ENCODE measurements around the gene OSBPL5. TPM values are rescaled to one million over a fixed set of nuclear protein-coding genes. Genes with fewer than 3 reads are reported as not detected.

Gene OSBPL5
- polyA plus RNA-seq, 3 donors = 19.9 to 25.6 (median 25.1) TPM

DNA sequence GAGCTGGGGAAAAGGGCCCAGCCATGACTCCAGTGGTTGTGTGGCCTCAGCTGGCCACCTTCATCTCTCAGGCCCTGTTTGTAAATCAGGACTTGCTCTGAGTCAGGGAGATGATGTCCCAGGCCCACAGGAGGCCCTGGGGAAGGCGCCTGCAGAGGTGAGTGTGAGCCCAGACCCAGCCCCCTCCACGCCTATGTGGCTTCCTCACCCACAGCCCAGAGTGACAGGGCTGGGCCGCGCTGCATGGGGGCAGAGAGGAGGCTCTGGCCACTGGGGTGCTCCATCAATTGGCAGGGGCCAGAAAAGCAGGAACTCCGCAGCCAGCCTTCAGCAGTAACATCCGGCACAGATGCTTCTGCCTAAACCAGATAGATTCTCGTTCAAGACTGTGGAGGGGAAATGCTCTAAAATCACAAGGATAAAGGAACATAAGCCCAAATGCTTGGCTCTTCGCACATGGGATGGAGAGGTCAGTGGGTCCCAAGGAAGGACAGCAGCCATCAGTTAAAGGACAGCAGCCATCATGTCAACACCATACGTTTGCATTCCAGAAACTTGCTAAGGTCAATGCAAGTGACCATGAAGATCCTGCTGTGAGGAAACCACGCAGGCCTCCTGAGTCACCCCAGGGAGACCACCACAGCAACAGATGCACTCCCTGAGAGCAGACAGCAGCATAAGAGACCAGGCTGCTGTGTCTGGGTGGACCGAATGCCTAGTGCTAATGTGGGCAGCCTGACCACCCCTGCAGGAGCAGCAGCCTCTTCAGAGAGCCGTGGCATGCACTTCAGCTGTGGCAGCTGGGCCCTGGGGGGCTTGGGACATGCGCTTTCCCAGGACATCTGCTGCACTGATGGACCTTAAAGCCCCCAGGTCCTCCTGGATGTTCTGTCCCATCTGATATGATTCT lies 28.3 kb downstream of the OSBPL5 start:
- DNase-seq = no peak

DNA sequence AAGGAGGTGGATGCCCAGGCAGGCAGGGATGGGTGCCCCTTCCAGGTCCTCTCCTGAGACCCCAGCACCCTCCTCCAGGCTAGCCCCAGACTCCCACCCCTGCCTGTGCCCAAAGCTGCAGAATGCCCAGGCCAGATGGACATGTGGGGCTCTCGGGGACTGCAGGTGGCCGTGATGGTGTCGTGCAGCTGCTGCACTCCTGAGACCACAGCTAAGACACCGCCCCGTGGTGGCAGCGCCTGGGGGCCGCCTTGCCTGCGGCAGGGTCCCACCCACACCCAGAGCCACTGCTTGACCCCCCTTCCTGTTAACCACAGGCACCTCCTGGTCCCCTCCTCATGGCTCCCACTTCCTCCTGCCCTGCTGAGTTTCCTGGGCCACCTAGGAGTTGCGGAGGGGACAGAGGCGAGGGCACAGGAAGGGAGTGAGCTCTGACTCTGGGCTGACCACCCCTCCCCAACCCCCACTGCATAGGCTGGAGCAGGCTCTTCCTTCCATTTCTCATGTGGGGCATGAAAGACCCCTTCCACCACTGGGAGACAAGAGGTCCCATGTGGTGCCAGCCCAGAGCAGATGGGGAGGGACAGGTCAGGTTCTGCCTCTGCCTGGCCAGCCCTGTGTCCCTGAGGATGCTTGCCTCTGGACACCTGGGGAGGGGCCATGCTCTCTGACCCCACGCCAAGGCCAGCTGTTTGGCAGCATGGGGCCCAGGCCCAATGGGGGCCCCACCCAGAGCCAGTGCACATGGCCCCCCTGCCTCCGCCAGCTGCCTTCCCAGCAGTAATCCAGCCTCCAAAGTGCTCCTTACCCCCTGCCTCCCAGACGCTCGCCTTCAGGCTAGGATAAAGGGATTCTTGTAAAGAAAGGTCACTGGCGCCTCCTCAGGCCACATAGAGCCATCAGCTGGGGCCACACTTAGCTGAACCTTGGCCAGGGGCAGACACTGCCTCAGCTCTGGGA lies 29.3 kb downstream of the OSBPL5 start:
- DNase-seq = no peak

- no peak for DNase-seq
These were observed 30.2 kb downstream of the OSBPL5 start for GRCh38 chr11:3134651-3135480.

GRCh38 chr11:3134218-3134621 lies 30.9 kb downstream of the OSBPL5 start:
- DNase-seq = no peak

DNA sequence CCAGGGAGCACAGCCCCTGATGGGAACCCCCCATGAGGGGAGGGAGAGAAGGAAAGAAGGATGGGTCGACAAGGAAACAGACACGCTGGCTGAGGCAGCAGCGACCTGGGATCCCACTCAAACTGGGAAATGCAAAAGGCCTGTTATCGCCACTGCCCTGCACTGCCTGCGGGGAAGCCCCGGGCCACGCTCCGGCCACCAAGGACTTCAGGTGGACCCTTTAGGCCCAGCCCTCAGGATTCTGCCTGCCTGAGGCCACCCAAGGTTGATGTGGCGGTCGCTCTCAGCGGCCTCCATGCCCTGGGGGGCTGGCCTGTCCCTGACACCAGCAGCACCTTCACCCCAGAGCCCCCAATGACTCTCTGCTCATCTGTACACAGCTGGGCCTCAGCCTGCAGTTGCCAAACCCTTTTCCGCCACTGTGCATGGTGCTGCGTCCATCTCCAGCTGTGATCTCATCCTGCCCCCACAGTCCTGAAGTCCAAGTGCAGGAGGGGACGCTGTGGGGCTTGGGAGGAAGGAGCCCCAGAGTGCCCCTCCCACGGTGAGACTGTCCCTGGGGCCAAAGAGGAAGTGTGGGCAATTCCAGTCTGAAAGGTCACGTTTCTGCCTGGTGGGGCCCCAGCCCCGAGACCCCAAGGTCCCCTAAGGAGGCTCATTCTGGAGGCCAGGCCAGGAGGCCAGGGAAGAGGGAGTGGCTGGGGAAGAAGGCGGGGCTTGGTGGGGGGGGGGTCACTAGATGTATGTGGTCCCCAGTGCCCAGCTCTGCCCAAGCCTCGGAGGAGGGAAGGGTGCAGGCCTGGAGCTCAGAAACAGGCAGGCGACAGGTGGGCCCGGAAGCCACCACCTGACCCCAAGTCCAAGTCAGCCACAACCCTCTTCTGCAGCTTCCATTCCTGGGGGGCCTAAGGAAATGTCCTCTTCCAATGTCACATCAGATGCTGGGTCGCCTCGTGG lies 31.6 kb downstream of the OSBPL5 start:
- DNase-seq = no peak

GRCh38 chr11:3132831-3133260 lies 32.3 kb downstream of the OSBPL5 start:
- no peak for DNase-seq

- DNase-seq = no peak
These were observed 32.8 kb downstream of the OSBPL5 start for GRCh38 chr11:3132271-3132781.

- no peak for DNase-seq
These were observed 33.7 kb downstream of the OSBPL5 start for GRCh38 chr11:3131330-3131941.

- no peak for DNase-seq
These were observed 34.6 kb downstream of the OSBPL5 start for GRCh38 chr11:3130269-3131071.

DNA sequence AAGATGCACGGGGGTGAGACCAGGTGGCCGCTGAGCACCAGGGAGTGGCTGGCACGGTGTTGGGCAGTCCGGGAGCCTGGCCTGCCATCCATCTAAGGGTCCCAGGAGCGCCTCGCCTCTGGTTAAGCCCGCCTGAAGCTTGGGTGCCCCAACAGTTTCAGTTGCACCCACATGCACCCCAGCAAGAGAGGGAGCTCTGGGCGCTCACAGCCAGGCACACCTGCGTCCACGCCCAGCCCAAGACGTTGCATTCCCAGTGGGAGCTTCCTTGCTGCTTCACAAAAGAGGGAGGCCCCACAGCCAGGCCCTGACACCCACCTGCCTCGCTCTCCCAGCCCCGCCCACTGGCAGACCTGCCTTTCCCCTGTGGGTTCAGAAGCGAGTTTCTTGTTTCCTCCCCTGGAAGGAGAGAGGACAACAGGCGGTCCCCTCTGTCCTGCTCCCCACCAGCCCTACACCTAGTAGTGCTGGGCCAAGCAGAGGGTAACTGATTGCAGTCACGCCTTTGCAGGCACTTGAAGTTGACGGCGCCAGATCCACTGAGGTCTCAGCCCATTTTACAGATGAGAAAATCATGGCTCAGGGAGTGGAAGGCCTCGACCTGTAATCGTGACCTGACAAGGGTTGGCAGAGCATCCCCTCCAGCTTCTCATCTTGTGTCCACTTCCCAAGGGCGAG lies 35.4 kb downstream of the OSBPL5 start:
- no peak for DNase-seq

DNA sequence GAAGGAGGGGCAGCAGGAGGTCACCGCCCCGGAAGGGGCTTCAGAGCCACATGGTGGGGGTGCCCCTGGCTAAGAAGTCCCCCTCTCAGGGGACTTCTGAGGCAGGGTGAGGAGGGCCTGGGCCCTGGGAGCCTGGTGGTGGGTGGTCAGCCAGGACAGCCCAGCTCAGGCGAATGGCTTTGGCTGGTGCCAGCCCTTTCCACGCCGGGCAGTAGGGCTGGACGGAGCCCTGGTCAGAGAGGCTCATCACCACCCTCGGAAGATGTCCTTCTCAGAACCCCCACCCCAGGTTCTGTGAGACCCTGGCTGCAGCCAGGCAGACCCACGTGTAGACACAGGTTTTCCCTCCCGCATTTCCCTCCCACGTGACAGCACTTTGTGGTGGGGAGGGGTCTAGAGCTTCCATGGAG lies 35.9 kb downstream of the OSBPL5 start:
- DNase-seq = no peak

DNA sequence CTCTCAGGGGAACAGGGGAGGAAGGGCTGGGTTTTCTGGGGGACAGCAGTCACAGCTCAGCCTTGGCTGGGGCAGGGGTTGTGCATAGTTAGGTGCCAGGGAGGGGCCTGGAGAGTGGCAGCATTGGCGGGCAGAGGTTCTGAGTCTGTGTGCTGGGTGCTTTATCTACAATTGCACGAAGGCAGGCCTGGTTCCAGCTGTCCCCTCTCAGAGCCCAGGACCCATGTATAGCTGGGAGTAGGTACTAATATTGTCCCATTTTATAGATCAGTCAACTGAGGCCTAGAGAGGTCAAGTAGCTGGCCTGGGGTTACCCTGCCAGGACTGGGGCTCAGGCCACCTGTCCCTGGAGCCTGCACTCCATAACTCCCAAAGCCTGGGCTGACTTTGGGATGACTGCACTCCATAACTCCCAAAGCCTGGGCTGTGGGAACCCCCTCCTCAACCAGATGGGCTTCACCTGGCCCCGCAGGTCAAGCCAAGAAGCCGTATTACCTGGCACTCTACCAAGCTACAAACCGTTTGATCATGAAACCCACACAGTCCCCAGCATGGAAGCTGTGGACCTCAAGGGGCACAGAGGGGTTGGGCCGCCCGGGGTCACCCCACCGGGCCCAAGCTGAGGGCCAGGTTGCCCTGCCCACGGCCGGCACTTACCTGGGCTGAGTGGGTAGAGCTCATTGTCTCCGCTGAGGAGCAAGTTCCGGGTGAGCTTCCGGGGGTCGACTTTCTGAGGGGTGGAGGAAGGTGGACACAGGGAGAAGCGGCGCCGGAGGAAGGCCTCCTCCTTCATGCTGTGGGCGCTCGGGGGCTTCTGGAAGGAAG lies 36.5 kb downstream of the OSBPL5 start:
- no peak for DNase-seq

GRCh38 chr11:3127706-3128355 lies 37.3 kb downstream of the OSBPL5 start:
- no peak for DNase-seq

GRCh38 chr11:3126901-3127691 lies 38.0 kb downstream of the OSBPL5 start:
- DNase-seq = no peak

DNA sequence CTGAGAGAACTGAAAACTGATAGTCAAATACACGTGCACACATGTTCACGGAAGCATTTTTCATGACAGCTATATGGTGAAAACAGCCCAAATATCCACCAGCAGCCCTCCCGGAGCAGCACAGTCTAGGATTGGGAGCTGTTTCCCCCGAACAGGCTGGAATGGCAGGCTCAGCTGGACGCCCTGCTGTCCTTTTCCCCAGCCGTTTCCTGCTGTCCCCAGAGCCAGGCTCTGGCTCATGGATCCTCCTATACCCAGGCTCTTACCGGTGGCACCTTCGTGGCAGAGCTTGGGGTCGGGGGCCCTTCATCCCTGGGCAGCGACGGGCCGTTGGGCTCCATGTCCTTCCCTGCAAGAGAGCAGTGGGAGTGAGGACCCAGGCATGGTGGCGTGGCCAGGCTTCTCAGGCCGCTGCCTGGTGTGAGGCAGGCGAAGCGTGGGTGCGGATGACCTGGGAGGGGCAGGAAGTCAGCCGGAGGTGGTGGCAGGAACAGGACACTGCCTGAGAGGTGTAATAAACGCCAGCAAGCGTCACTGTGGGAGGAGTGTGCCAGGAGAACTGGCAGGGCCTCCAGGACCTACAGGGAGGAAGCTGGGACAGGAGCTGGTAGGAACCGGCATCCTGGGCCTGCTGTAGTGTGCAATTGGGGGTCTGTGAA lies 38.8 kb downstream of the OSBPL5 start:
- peak; percentile 43 for DNase-seq
